H1 (cell line): ENCODE data around the gene BRD4.

Source experiments
- EP300 ChIP-seq, 2 experiments: IDR thresholded peaks; 1 replicate in 1 of 2; 2 replicates in 1 of 2; pipeline ENCODE4 v1.6.1; 2011 to 2012; ENCODE audit warnings: low read depth in 2 of 2, low read length in 2 of 2, mild to moderate bottlenecking in 2 of 2, borderline replicate concordance in 1 of 2, inconsistent platforms in 1 of 2, moderate library complexity in 1 of 2
- EZH2 ChIP-seq: fragments of 200-600 bp; sonication (generic); IDR thresholded peaks from 2 replicates; pipeline ENCODE4 v1.7.1; 2012; ENCODE audit warnings: low read depth, mild to moderate bottlenecking, moderate library complexity, low read length, inconsistent platforms; ENCODE audit not compliant: severe bottlenecking
- FOSL1 ChIP-seq: IDR thresholded peaks from 2 replicates; pipeline ENCODE4 v1.6.1; 2011; ENCODE audit warnings: mild to moderate bottlenecking, low read depth, low read length, moderate library complexity; ENCODE audit not compliant: insufficient read depth
- JUN ChIP-seq: IDR thresholded peaks from 2 replicates; pipeline ENCODE4 v1.6.1; 2011; ENCODE audit warnings: low read depth, mild to moderate bottlenecking, improper control_type of control experiment, low read length
- NRF1 ChIP-seq: IDR thresholded peaks from 2 replicates; pipeline ENCODE4 v1.6.1; 2011; ENCODE audit warnings: mild to moderate bottlenecking, low read depth, low read length, improper control_type of control experiment
- POLR2A ChIP-seq, 2 experiments: IDR thresholded peaks; 1 replicate in 1 of 2; 2 replicates in 1 of 2; pipeline ENCODE4 v1.6.1; 2011; ENCODE audit warnings: low read depth in 2 of 2, low read length in 2 of 2, mild to moderate bottlenecking in 2 of 2; ENCODE audit errors: control extremely low read depth in 1 of 2
- RXRA ChIP-seq: IDR thresholded peaks from 2 replicates; pipeline ENCODE4 v1.6.1; 2011; ENCODE audit warnings: low read depth, mild to moderate bottlenecking, low read length, moderate library complexity; ENCODE audit not compliant: insufficient read depth
- SIRT6 ChIP-seq: IDR thresholded peaks from one replicate; pipeline ENCODE4 v1.7.1; 2012; ENCODE audit warnings: low read length, inconsistent platforms
- SP1 ChIP-seq: IDR thresholded peaks from 2 replicates; pipeline ENCODE4 v1.6.1; 2011; ENCODE audit warnings: low read depth, low read length
- ZNF274 ChIP-seq: IDR thresholded peaks from 2 replicates; pipeline ENCODE4 v1.7.0; 2012; ENCODE audit warnings: low read length, borderline replicate concordance; ENCODE audit errors: extremely low read depth
- TF ChIP-seq, protein P1 (sequence below), 3 experiments: IDR thresholded peaks; 1 replicate in 2 of 3; 2 replicates in 1 of 3; pipeline versions ENCODE4 v1.5.1 to v1.6.1; 2011; ENCODE audit warnings: low read length in 3 of 3, mild to moderate bottlenecking in 3 of 3, inconsistent platforms in 2 of 3, low read depth in 1 of 3, moderate library complexity in 1 of 3; ENCODE audit not compliant: insufficient read depth in 1 of 3; ENCODE audit errors: control extremely low read depth in 1 of 3
- TF ChIP-seq, protein P2 (sequence below): IDR thresholded peaks from 2 replicates; pipeline ENCODE4 v1.6.1; 2011; ENCODE audit warnings: low read depth, mild to moderate bottlenecking, low read length; ENCODE audit not compliant: insufficient read depth
- TF ChIP-seq, protein P3 (sequence below): IDR thresholded peaks from 2 replicates; pipeline ENCODE4 v1.6.1; 2011; ENCODE audit warnings: low read length, improper control_type of control experiment
- TF ChIP-seq, protein P4 (sequence below): IDR thresholded peaks from 2 replicates; pipeline ENCODE4 v1.6.1; 2012; ENCODE audit warnings: inconsistent platforms

DNA sequence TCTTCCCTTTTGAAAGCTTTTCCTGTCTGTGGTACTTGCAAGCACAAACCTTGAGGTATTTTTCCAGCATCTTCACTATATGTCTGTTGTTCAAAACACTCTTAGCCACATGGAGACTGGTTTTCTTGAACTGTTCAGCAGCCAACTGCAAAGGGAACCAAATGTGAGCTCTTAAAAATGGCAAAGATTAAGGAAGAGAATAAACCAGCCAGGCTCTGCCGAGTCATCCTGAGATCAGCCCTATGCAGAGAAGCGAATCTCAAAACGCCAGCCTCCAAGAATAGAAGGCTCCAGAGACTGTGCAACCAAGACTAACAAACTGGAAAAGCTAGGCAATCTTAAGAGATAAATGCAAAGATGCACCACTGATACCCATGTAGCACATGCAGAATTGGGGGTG lies 26.6 kb upstream of the BRD4 start:
- no peak for TF ChIP-seq EZH2
- no peak for TF ChIP-seq JUN
- TF ChIP-seq, protein P1, sequence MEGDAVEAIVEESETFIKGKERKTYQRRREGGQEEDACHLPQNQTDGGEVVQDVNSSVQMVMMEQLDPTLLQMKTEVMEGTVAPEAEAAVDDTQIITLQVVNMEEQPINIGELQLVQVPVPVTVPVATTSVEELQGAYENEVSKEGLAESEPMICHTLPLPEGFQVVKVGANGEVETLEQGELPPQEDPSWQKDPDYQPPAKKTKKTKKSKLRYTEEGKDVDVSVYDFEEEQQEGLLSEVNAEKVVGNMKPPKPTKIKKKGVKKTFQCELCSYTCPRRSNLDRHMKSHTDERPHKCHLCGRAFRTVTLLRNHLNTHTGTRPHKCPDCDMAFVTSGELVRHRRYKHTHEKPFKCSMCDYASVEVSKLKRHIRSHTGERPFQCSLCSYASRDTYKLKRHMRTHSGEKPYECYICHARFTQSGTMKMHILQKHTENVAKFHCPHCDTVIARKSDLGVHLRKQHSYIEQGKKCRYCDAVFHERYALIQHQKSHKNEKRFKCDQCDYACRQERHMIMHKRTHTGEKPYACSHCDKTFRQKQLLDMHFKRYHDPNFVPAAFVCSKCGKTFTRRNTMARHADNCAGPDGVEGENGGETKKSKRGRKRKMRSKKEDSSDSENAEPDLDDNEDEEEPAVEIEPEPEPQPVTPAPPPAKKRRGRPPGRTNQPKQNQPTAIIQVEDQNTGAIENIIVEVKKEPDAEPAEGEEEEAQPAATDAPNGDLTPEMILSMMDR (IDR thresholded peaks at IDR 0.05; ENCODE audit: control extremely low read depth in 1 of 3, insufficient read depth in 1 of 3, low read depth in 1 of 3, low read length in 3 of 3): no peak
- TF ChIP-seq, protein P2, sequence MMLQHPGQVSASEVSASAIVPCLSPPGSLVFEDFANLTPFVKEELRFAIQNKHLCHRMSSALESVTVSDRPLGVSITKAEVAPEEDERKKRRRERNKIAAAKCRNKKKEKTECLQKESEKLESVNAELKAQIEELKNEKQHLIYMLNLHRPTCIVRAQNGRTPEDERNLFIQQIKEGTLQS: no peak
- TF ChIP-seq NRF1: no peak
- TF ChIP-seq EP300 (IDR thresholded peaks at IDR 0.05; ENCODE audit: borderline replicate concordance in 1 of 2, low read depth in 2 of 2, low read length in 2 of 2): no peak
- no peak for TF ChIP-seq FOSL1
- TF ChIP-seq, protein P3, sequence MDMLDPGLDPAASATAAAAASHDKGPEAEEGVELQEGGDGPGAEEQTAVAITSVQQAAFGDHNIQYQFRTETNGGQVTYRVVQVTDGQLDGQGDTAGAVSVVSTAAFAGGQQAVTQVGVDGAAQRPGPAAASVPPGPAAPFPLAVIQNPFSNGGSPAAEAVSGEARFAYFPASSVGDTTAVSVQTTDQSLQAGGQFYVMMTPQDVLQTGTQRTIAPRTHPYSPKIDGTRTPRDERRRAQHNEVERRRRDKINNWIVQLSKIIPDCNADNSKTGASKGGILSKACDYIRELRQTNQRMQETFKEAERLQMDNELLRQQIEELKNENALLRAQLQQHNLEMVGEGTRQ: no peak
- no peak for TF ChIP-seq RXRA
- no peak for TF ChIP-seq POLR2A (IDR thresholded peaks at IDR 0.05; ENCODE audit: control extremely low read depth in 1 of 2, low read depth in 2 of 2, low read length in 2 of 2)
- TF ChIP-seq SP1: no peak
- TF ChIP-seq, protein P4, sequence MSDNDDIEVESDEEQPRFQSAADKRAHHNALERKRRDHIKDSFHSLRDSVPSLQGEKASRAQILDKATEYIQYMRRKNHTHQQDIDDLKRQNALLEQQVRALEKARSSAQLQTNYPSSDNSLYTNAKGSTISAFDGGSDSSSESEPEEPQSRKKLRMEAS: no peak
- no peak for TF ChIP-seq ZNF274
- no peak for TF ChIP-seq SIRT6
